T-helper 2 cell (primary cell): ENCODE data around the gene HIVEP3.

Experiments
- DNase-seq, 5 experiments: peaks; one replicate each; pipeline versions ENCODE4 v3.0.0 to v3.0.0-alpha.2; 2012 to 2022

Gene HIVEP3

GRCh38 chr1:41480204-41481108 lies 438.3 kb downstream of the HIVEP3 start:
- DNase-seq: no peak

GRCh38 chr1:41479808-41480160 lies 438.9 kb downstream of the HIVEP3 start:
- DNase-seq: no peak

- no peak for DNase-seq
Observed at GRCh38 chr1:41479000-41479807, 439.5 kb downstream of the HIVEP3 start.

GRCh38 chr1:41478118-41478748 lies 440.5 kb downstream of the HIVEP3 start:
- DNase-seq: no peak

GRCh38 chr1:41476807-41477361 lies 441.8 kb downstream of the HIVEP3 start:
- DNase-seq: no peak

- no peak for DNase-seq
Observed at GRCh38 chr1:41475859-41476567, 442.7 kb downstream of the HIVEP3 start.

GRCh38 chr1:41475346-41475745 lies 443.4 kb downstream of the HIVEP3 start:
- DNase-seq: no peak

GRCh38 chr1:41474490-41475271 lies 444.0 kb downstream of the HIVEP3 start:
- no peak for DNase-seq

GRCh38 chr1:41473738-41474362 lies 444.9 kb downstream of the HIVEP3 start:
- no peak for DNase-seq

- DNase-seq: no peak
Observed at GRCh38 chr1:41471658-41472057, 447.1 kb downstream of the HIVEP3 start.

GRCh38 chr1:41469706-41470105 lies 449.0 kb downstream of the HIVEP3 start:
- DNase-seq: no peak

- no peak for DNase-seq
Observed at GRCh38 chr1:41468122-41468762, 450.5 kb downstream of the HIVEP3 start.

- DNase-seq: no peak
Observed at GRCh38 chr1:41467673-41468072, 451.0 kb downstream of the HIVEP3 start.

GRCh38 chr1:41466146-41466545 lies 452.6 kb downstream of the HIVEP3 start:
- no peak for DNase-seq

- DNase-seq: no peak
Observed at GRCh38 chr1:41465741-41466140, 453.0 kb downstream of the HIVEP3 start.

GRCh38 chr1:41464885-41465284 lies 453.8 kb downstream of the HIVEP3 start:
- DNase-seq: no peak

GRCh38 chr1:41463516-41463915 lies 455.2 kb downstream of the HIVEP3 start:
- DNase-seq: no peak

- DNase-seq: no peak
Observed at GRCh38 chr1:41462680-41463004, 456.1 kb downstream of the HIVEP3 start.

GRCh38 chr1:41461790-41462679 lies 456.7 kb downstream of the HIVEP3 start:
- DNase-seq: no peak
